Measurements from ENCODE around the gene ADGB.

ADGB gene

GRCh38 chr6:146590492-146590891 is 8.3 kb upstream of the ADGB start:
- no peak for DNase-seq
- no peaks in the 10 kb centered on the region for H3K9me3 Mint-ChIP-seq
- no peak overlapping the region for H3K27ac Mint-ChIP-seq
- H3K36me3 Mint-ChIP-seq (ENCODE audit: low read depth) = no peaks in the 10 kb centered on the region
- H3K4me1 Mint-ChIP-seq = no peaks in the 10 kb centered on the region
- TF ChIP-seq CTCF (IDR thresholded peaks at IDR 0.05) = no peak
- no peak overlapping the region for H3K4me3 Mint-ChIP-seq
- H3K27me3 Mint-ChIP-seq (ENCODE audit: low read depth, poor library complexity) = peaks cover 17% of the 10 kb centered on the region

- no peak overlapping the region for H3K27ac Mint-ChIP-seq
- no peaks in the 10 kb centered on the region for H3K36me3 Mint-ChIP-seq (ENCODE audit: low read depth)
- no peaks in the 10 kb centered on the region for H3K4me1 Mint-ChIP-seq
- peaks cover 17% of the 10 kb centered on the region for H3K27me3 Mint-ChIP-seq (ENCODE audit: low read depth, poor library complexity)
- H3K4me3 Mint-ChIP-seq = no peak overlapping the region
- DNase-seq = no peak
- H3K9me3 Mint-ChIP-seq = no peaks in the 10 kb centered on the region
- TF ChIP-seq CTCF (IDR thresholded peaks at IDR 0.05) = no peak
Observed at GRCh38 chr6:146592451-146592850, 6.3 kb upstream of the ADGB start.

- Mint-ChIP-seq H3K4me3 (no peak overlapping the region), H3K9me3 (no peaks in the 10 kb centered on the region), H3K27ac (no peak overlapping the region), H3K4me1 (peaks cover 7% of the 10 kb centered on the region), H3K27me3 (ENCODE audit: low read depth, poor library complexity) (peaks cover 17% of the 10 kb centered on the region), H3K36me3 (ENCODE audit: low read depth) (no peaks in the 10 kb centered on the region)
- no peak for TF ChIP-seq CTCF (IDR thresholded peaks at IDR 0.05)
- no peak for DNase-seq
Observed at GRCh38 chr6:146593986-146594385, 4.8 kb upstream of the ADGB start.

GRCh38 chr6:146594495-146594894 is 4.3 kb upstream of the ADGB start:
- TF ChIP-seq CTCF (IDR thresholded peaks at IDR 0.05) = no peak
- Mint-ChIP-seq H3K36me3 (ENCODE audit: low read depth) (no peaks in the 10 kb centered on the region), H3K9me3 (no peaks in the 10 kb centered on the region), H3K4me1 (peaks cover 12% of the 10 kb centered on the region), H3K4me3 (no peak overlapping the region), H3K27ac (no peak overlapping the region), H3K27me3 (ENCODE audit: low read depth, poor library complexity) (peaks cover 17% of the 10 kb centered on the region)
- DNase-seq = no peak

- Mint-ChIP-seq H3K27me3 (ENCODE audit: low read depth, poor library complexity) (peaks cover 17% of the 10 kb centered on the region), H3K9me3 (no peaks in the 10 kb centered on the region), H3K36me3 (ENCODE audit: low read depth) (no peaks in the 10 kb centered on the region), H3K27ac (no peak overlapping the region), H3K4me3 (no peak overlapping the region), H3K4me1 (peaks cover 15% of the 10 kb centered on the region)
- DNase-seq = no peak
- TF ChIP-seq CTCF (IDR thresholded peaks at IDR 0.05) = no peak
Observed at GRCh38 chr6:146595972-146596731, 2.6 kb upstream of the ADGB start.

GRCh38 chr6:146601352-146601751 is 2.6 kb downstream of the ADGB start:
- no peak overlapping the region for H3K27ac Mint-ChIP-seq
- H3K9me3 Mint-ChIP-seq = no peaks in the 10 kb centered on the region
- TF ChIP-seq CTCF (IDR thresholded peaks at IDR 0.05) = no peak

More at GRCh38 chr6:146601352-146601751, 2.6 kb downstream of the ADGB start:
- no peak for DNase-seq
- peaks cover 2% of the 10 kb centered on the region for H3K27me3 Mint-ChIP-seq (ENCODE audit: low read depth, poor library complexity)
- no peaks in the 10 kb centered on the region for H3K36me3 Mint-ChIP-seq (ENCODE audit: low read depth)
- H3K4me3 Mint-ChIP-seq = no peak overlapping the region
- peaks cover 15% of the 10 kb centered on the region for H3K4me1 Mint-ChIP-seq

Measured in nephron progenitor cell (in vitro differentiated cells).